Measurements from ENCODE around the gene ECM2. TPM values are rescaled to one million over a fixed set of nuclear protein-coding genes. Genes with fewer than 3 reads are reported as not detected.
A peak's percentile ranks its signal among the peaks of the same experiment; 100 is the strongest.

ECM2 gene
- total RNA-seq, 1 donor from 2014 or later = 0.18 TPM

GRCh38 chr9:92468206-92468605 is 67.6 kb downstream of the ECM2 start:
- Histone ChIP-seq H3K27me3 (ENCODE audit: insufficient read depth, low read length) (no peaks in the 10 kb centered on the region), H3K4me2 (ENCODE audit: low read length) (no peak overlapping the region), H2AFZ (ENCODE audit: low read depth, low read length) (no peak overlapping the region), H4K20me1 (ENCODE audit: insufficient read depth, low read length) (no peaks in the 10 kb centered on the region), H3K27ac (ENCODE audit: low read depth, low read length) (no peak overlapping the region), H3K9ac (ENCODE audit: low read length) (no peak overlapping the region), H3K4me1 (ENCODE audit: insufficient read depth, low read length) (peaks cover 7% of the 10 kb centered on the region), H3K4me3 (ENCODE audit: insufficient read depth, low read depth, low read length) (no peak overlapping the region), H3K79me2 (ENCODE audit: insufficient read depth, low read length) (no peaks in the 10 kb centered on the region), H3K9me3 (ENCODE audit: insufficient read depth, low read depth, low read length) (no peaks in the 10 kb centered on the region), H3K36me3 (ENCODE audit: insufficient read depth, low read length) (no peaks in the 10 kb centered on the region)
- TF ChIP-seq EZH2 (IDR thresholded peaks at IDR 0.05; ENCODE audit: insufficient read depth, low read length) (no peak), CTCF (IDR thresholded peaks at IDR 0.05; ENCODE audit: insufficient read depth, low read depth, low read length) (no peak)
- DNase-seq (ENCODE audit: low read depth) (peak; percentile 49), FAIRE-seq (peak; percentile 52)
- H3K9me3 Mint-ChIP-seq (ENCODE audit: unreplicated experiment) = no peaks in the 10 kb centered on the region
- H3K27ac Mint-ChIP-seq (ENCODE audit: unreplicated experiment) = no peak overlapping the region
- no peaks in the 10 kb centered on the region for H3K27me3 Mint-ChIP-seq (ENCODE audit: low read depth, unreplicated experiment)
- no peaks in the 10 kb centered on the region for H3K36me3 Mint-ChIP-seq (ENCODE audit: low read depth, unreplicated experiment)
- peaks cover 15% of the 10 kb centered on the region for H3K4me1 Mint-ChIP-seq (ENCODE audit: low read depth, unreplicated experiment)
- no peak overlapping the region for H3K4me3 Mint-ChIP-seq (ENCODE audit: unreplicated experiment)

GRCh38 chr9:92467511-92467910 is 68.3 kb downstream of the ECM2 start:
- Mint-ChIP-seq H3K27me3 (ENCODE audit: low read depth, unreplicated experiment) (no peaks in the 10 kb centered on the region), H3K4me3 (ENCODE audit: unreplicated experiment) (no peak overlapping the region), H3K36me3 (ENCODE audit: low read depth, unreplicated experiment) (no peaks in the 10 kb centered on the region), H3K9me3 (ENCODE audit: unreplicated experiment) (no peaks in the 10 kb centered on the region), H3K4me1 (ENCODE audit: low read depth, unreplicated experiment) (peaks cover 15% of the 10 kb centered on the region), H3K27ac (ENCODE audit: unreplicated experiment) (no peak overlapping the region)
- Histone ChIP-seq H3K79me2 (ENCODE audit: insufficient read depth, low read length) (no peaks in the 10 kb centered on the region), H2AFZ (ENCODE audit: low read depth, low read length) (no peak overlapping the region), H3K27me3 (ENCODE audit: insufficient read depth, low read length) (no peaks in the 10 kb centered on the region), H3K9ac (ENCODE audit: low read length) (no peak overlapping the region), H3K27ac (ENCODE audit: low read depth, low read length) (no peak overlapping the region), H3K36me3 (ENCODE audit: insufficient read depth, low read length) (no peaks in the 10 kb centered on the region), H3K4me3 (ENCODE audit: insufficient read depth, low read depth, low read length) (no peak overlapping the region), H4K20me1 (ENCODE audit: insufficient read depth, low read length) (no peaks in the 10 kb centered on the region), H3K4me1 (ENCODE audit: insufficient read depth, low read length) (peaks cover 7% of the 10 kb centered on the region), H3K9me3 (ENCODE audit: insufficient read depth, low read depth, low read length) (no peaks in the 10 kb centered on the region), H3K4me2 (ENCODE audit: low read length) (no peak overlapping the region)
- TF ChIP-seq CTCF (IDR thresholded peaks at IDR 0.05; ENCODE audit: insufficient read depth, low read depth, low read length) (no peak), EZH2 (IDR thresholded peaks at IDR 0.05; ENCODE audit: insufficient read depth, low read length) (no peak)
- DNase-seq (ENCODE audit: low read depth) (no peak), FAIRE-seq (no peak)

GRCh38 chr9:92467041-92467440 is 68.7 kb downstream of the ECM2 start:
- no peak overlapping the region for H2AFZ ChIP-seq (ENCODE audit: low read depth, low read length)
- Mint-ChIP-seq H3K27me3 (ENCODE audit: low read depth, unreplicated experiment) (no peaks in the 10 kb centered on the region), H3K36me3 (ENCODE audit: low read depth, unreplicated experiment) (no peaks in the 10 kb centered on the region), H3K4me3 (ENCODE audit: unreplicated experiment) (no peak overlapping the region), H3K27ac (ENCODE audit: unreplicated experiment) (no peak overlapping the region), H3K4me1 (ENCODE audit: low read depth, unreplicated experiment) (peaks cover 15% of the 10 kb centered on the region), H3K9me3 (ENCODE audit: unreplicated experiment) (no peaks in the 10 kb centered on the region)
- H3K27ac ChIP-seq (ENCODE audit: low read depth, low read length) = no peak overlapping the region
- FAIRE-seq (no peak), DNase-seq (ENCODE audit: low read depth) (no peak)
- no peaks in the 10 kb centered on the region for H3K79me2 ChIP-seq (ENCODE audit: insufficient read depth, low read length)
- H3K4me1 ChIP-seq (ENCODE audit: insufficient read depth, low read length) = peaks cover 7% of the 10 kb centered on the region
- no peaks in the 10 kb centered on the region for H3K27me3 ChIP-seq (ENCODE audit: insufficient read depth, low read length)
- H3K9ac ChIP-seq (ENCODE audit: low read length) = no peak overlapping the region
- no peak for TF ChIP-seq EZH2 (IDR thresholded peaks at IDR 0.05; ENCODE audit: insufficient read depth, low read length)
- TF ChIP-seq CTCF (IDR thresholded peaks at IDR 0.05; ENCODE audit: insufficient read depth, low read depth, low read length) = no peak
- H3K9me3 ChIP-seq (ENCODE audit: insufficient read depth, low read depth, low read length) = no peaks in the 10 kb centered on the region
- no peak overlapping the region for H3K4me2 ChIP-seq (ENCODE audit: low read length)
- H3K36me3 ChIP-seq (ENCODE audit: insufficient read depth, low read length) = no peaks in the 10 kb centered on the region
- no peak overlapping the region for H3K4me3 ChIP-seq (ENCODE audit: insufficient read depth, low read depth, low read length)
- H4K20me1 ChIP-seq (ENCODE audit: insufficient read depth, low read length) = no peaks in the 10 kb centered on the region
